NCI-H187 treated with DMSO at 0.1 percent for 48 hours (cell line): ENCODE measurements around the gene AGRN.
"Not testable (repeated sequence)": the region's sequence is repeated elsewhere in the genome, so short reads cannot be mapped to it uniquely, and the experiment has no call there.

ENCODE experiments used
- DNase-seq: peaks from one replicate; lab custom pipeline; 2025; lab: John Stamatoyannopoulos, UW

Gene AGRN

DNA sequence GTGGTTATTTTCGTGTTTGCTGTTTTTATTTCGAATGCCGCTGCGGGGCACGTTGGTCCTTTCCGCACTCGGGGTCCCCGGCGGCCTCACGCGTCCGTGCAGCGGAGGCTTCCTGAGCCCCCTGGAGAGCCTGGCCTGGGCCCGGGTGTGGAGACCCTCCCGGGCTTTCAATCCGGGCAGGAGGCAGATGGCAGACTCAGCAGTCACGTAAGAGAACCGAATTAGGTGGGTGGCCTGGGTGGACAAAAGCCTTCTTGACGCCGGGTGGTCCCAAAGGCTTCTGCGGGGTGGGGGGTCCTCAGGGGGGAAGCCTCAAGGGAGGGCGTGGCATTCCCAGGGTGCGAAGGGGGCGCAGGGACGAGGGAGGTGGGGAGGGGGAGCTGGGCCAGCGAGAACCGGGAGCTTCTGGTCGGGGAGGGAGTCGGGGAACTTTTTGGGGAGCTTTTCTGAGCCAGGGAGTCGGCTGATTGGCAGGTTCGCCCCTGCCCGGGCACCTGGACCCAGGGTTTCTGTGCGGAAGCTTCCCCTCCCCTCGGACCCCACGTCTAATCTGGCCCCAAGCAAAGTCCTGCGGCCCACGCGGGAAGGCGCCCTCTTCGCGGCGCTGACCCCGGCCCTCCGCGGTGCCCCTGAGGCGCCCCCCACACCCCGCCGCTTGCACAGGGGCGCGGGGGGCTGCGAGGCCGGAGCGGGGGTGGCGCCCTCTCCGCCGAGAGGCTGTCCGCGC is 18.7 kb upstream of the AGRN start:
- no peak for DNase-seq

DNA sequence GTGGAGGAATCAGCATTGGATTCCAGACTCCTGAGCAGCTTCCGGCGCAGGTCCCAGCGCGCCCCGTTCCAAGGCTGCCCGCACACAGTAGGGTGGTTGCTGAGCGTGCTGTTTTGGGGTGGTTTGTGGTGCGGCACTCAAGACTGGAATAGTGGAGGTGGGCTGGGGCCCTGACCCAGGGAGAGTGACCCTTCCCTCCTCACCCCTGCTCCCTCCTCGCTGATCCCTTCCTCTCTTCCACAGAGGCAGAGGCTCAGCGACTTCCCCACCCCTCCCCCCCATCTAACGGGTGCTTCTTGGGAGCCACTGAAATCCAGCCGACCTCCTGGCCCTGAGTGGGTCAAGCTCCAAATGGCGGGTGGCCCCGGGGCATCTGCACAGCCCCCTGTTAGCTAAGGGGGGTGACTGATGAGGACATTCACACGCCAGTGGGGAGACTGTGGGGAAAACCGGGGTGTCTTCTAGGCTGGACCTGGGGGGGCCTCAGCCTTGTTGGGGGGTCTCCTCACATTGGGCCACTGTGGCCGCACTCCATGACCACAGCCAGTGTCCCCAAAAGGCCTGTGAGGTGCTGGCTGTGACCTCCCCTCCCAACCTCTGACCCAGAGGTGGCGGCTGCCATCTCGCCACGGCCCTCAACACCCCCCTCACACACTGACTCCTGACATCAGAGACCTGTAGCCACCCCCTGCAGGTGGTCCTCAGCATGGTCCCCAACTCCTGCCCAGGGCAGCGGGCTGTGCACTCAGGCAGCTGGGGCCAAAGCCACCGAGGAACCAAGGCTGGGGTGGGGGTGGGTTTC is 16.1 kb upstream of the AGRN start:
- no peak for DNase-seq

DNA sequence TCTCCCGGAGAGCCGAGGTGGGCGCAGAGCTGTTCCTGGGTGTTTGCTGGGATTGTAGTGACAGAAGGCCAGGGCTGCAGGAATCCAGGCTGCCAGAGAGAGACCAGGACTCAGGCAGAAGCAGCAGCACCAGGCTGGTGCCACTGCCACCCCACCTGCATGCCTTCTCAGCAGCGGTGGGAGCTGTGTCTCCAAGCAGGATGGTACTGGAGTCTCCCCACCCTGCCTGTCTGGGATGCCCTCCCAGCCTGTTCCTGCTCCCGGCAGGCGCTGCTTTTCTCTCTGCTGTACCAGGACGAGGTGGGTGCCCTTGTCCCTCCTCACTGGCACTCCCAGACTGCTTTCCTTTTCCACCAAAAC is 15.5 kb upstream of the AGRN start:
- no peak for DNase-seq

DNA sequence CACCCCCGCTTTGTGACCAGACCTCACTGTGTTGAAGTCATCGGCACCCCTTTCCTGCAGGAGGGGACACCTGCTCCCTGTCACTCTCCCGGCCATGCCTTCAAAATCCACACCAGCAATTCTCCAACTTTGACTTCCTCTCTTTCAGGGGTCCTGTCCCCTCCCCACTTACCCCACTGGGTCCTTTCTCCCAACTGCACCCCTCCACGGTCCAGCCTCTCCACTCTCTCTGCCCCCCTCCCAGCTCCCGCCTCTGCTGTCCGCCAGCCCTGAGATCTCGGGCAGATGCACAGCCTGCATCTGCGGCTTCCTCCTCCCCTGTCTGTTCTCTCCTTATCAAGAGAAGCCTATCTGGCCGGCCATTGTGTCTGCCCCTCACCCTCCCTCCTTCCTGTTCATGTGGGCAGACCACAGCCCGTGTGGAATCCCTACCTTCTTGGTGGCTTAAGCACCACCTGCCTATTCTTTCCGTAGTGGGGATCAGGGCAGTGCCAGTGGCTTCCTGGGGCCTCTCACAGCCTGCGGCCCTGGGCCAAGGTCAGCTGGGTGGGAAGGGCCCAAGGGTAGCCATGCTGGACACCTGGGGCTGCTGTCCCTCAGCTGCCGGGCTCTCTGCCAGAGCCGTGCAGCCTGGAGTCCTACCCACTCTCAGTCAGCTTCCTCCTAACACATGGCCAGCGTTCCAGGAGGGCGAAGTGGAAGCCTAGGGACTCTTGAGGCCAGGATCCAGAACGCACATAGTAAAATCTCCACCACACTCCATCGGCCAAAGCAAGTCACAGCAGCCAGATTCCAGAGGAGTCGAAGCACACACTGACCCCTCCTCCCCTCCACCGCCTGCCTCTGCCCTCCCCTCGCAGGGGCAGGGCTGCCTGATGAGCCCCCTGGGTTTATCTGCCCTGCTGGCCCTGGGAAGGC is 14.9 kb upstream of the AGRN start:
- no peak for DNase-seq

DNA sequence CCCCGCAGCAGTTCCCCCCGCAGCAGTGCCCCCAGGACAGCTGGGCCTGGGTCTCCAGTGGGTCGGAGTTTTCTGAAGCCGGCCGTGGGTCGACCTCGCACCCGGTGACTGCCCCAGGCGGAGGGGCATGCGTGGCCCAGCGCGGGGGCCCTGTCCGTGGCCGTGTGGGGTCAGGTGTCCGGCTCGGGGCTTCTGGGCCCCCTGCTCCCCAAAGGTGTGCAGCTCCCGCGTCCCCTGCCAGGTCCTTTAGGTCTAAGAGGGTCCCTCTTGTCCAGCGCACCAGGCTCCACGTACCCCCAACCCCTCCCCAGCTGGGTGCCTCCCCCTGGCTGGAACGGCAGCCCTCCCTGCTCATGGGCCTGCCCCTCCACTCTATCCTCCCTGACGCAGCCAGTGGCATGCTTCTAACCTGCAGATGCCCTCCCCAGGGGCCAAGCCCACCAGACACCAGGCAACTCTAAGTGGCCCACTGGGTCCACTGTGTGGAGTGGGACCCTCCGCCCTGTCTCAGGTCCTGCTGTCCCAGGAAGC is 14.1 kb upstream of the AGRN start:
- no peak for DNase-seq

DNA sequence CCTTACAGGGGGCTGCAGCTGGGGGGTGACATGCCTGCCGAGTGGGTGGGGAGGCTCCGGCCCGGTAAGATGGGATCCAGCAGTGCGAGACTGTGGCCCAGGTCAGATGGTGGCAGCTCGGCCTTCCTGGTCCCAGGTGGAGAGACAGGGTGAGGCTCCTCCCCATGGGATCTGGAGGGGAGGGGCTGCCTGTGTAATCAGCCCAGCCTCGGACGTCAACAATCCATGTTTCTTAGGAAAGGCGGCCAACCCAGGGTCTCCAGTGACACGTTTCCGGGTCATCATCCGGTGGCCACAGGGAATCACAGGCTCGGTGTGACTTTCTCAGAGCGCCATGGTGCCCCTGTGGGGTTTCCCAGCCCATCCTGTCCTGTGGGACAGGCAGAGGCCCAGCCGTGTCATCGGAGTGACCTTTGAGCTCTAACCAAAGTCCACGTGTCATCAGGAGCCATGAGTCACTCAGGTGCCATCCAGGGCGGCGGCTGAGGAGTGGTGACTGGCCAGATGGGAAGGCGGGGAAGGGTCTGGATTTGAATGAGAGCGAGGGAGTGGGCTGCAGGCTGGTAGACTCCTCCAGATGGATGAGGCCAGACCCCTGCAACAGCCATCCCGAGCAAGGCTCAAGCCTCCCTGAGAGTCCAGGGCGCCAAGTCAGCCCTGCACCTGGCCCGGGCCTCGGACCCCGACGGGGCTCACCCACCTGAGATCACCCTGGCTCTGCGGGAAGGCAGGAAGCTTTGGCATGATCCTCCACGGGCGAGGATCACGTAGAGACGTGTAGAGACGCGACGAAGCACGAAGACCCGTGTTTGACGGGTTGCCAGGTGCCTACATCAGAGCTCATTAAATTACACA is 13.4 kb upstream of the AGRN start:
- no peak for DNase-seq

DNA sequence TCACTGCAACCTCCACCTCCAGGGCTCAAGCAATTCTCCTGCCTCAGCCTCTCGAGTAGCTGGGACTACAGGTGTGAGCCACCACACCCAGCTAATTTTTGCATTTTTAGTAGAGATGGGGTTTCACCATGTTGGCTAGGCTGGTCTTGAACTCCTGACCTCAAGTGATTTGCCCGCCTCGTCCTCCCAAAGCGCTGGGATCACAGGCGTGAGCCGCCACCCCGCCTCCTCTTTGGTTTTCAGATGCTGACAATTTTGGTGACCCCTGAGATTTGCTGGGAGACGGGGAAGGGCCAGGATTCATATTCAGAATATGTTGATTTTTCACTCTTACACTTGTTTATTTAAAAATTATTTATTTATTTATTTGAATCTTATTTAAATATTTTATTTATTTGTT is 9.8 kb upstream of the AGRN start:
- DNase-seq: not testable (repeated sequence)

DNA sequence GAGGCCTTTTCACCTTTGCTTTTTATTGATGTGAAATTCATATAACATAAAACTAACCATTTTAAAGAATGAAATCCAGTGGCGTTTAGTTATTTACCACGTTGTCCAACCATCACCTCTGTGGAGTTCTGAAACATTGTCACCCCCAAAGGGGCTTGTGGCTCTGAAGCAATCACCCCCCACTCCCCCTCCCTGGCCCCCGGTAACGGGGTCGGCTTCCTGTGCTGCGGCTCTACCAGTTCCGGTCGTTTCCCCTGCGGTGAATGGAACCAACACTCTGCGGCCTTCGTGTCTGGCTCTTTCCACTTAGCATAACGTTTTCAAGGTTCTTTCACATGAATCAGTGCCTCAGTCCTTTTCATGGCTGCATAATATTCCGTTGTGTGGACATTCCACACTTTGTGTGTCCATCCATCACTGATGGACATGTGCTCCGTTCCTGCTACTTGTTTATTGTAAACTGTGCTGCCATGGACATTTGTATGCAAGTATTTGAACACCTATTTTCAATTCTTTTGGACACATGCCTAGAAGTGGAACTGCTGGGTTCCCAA is 8.4 kb upstream of the AGRN start:
- DNase-seq: no peak

DNA sequence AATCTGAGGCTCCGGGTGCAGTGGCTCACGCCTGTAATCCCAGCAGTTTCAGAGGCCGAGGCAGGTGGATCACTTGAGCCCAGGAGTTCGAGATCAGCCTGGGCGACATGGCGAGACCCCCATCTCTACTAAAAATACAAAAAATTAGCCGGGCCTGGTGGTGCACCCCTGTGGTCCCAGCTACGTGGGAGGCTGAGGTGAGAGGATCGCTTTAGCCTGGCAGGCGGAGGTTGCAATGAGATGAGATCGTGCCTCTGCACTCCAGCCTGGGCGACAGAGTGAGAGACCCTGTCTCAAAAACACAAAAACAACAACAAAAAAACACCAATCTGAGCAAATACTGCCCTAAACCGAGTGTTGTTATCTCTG is 7.2 kb upstream of the AGRN start:
- not testable (repeated sequence) for DNase-seq

DNA sequence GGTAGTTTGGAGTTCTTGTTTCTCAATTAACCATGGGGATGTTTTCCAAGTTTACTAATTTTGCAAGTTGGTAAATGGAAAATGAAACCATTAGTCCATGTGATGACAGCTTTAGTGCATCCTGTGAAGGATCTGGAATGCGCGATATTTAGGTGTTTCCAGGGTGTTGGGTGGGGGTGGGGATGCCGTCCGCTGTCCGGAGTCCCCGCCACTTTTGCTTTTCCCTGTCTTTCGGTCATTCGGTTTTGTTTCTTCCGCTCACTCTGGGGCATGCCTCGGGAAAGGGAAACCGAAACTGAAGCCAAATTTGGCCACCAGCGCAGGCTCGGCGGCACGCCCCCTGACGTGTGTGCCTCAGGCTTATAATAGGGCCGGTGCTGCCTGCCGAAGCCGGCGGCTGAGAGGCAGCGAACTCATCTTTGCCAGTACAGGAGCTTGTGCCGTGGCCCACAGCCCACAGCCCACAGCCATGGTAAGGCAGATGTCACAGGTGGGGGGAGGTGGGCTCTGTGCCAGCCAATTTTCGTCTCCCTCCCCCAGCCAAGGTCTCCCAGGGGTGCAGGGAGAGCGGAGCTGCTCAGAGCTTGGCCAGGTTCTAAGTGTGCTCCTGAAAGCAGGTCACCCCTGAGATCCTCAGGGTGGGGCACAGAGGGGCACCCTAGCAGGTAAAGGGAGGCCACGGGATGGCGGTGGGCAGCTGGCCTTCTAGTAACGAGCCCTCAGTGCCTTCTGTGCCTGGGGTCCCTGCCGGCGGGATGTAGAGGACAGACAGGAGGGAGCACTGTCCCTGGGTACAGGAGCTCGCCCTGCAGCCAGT is 6.6 kb upstream of the AGRN start, which contains the start of gene ISG15:
TSS of gene ISG15 (plus strand) at position 393 of the 817 bp plus-strand sequence. CDS start at position 470, 77 bp downstream.
- DNase-seq: no peak

DNA sequence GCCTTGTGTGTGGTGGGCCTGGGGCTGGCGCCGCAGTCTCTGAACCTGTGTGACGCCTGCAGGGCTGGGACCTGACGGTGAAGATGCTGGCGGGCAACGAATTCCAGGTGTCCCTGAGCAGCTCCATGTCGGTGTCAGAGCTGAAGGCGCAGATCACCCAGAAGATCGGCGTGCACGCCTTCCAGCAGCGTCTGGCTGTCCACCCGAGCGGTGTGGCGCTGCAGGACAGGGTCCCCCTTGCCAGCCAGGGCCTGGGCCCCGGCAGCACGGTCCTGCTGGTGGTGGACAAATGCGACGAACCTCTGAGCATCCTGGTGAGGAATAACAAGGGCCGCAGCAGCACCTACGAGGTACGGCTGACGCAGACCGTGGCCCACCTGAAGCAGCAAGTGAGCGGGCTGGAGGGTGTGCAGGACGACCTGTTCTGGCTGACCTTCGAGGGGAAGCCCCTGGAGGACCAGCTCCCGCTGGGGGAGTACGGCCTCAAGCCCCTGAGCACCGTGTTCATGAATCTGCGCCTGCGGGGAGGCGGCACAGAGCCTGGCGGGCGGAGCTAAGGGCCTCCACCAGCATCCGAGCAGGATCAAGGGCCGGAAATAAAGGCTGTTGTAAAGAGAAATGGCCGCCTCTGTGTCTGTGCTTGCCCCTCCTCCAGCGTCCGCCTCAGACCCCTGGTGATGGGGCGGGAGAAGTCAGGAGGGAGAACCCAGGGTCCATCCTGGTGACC is 5.8 kb upstream of the AGRN start:
- DNase-seq: no peak

DNA sequence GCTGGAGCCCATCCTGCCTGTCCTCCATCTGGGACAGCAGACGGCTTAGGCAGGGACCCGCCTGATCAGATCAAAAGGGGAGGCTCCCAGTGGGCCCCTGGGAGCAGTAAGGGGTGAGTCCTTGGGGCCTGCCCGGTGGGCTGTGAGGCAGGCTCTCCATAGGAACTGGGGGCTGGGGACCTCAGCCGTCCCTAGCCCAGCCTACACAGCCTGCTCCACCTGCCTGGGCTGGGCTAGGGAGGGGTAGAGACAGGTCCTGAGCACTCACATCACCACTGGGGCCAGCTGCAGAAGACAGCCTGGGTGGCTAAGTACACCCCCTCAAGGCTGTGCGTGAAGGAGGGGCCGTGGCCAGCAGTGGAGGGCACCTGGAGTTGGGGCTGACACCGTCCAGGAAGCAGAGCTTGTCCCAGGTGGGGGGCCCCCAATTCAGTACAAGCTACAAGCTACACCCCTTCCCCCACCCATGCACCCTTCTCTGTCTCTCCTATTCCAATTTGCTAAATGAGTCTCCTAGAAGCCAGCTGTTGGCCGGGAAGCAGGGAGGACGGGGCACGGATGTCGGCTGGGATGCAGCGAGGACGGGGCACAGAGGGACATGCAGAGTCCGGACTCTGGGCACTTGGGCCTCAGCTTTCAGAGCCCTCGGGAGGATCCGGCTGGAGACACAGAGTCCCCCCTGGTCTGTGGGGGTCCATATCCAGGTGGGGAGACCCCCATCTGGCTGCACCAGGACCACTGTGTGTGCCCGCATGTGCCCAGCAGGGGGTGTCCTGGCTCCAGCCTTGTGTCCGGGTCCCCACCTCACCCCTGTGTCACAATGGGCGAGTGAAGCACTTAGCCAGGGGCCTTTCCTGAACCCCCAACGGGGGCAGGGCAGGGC is 4.9 kb upstream of the AGRN start:
- no peak for DNase-seq

DNA sequence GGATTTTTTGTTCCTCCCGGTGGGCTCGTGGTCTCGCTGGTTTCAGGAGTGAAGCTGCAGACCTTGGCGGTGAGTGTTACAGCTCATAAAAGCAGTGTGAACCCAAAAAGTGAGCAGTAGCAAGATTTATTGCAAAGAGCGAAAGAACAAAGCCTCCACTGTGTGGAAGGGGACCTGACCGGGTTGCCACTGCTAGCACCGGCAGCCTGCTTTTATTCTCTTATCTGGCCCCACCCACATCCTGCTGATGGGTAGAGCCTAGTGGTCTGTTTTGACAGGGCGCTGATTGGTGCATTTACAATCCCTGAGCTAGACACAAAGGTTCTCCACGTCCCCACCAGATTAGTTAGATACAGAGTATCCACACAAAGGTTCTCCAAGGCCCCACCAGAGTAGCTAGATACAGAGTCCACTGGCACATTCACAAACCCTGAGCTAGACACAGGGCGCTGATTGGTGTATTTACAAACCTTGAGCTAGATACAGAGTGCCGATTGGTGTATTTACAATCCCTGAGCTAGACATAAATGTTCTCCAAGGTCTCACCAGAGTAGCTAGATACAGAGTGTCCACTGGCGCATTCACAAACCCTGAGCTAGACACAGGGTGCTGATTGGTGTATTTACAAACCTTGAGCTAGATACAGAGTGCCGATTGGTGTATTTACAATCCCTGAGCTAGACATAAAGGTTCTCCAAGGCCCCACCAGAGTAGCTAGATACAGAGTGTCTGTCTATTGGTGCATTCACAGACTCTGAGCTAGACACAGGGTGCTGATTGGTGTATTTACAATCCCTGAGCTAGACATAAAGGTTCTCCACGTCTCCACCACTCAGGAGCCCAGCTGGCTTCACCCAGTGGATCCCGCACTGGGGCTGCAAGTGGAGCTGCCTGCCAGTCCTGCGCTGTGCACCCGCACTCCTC is 2.3 kb upstream of the AGRN start:
- not testable (repeated sequence) for DNase-seq

DNA sequence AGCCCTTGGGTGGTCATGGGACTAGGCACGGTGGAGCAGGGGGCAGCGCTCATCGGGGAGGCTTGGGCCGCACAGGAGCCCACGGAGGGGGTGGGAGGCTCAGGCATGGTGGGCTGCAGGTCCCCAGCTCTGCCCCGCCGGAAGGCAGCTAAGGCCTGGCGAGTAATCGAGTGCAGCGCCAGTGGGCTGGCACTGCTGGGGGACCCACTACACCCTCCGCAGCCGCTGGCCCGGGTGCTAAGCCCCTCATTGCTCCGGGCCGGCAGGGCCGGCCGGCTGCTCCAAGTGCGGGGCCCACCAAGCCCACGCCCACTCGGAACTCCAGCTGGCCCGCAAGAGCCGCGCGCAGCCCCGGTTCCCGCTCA is 1.6 kb upstream of the AGRN start:
- DNase-seq: not testable (repeated sequence)

DNA sequence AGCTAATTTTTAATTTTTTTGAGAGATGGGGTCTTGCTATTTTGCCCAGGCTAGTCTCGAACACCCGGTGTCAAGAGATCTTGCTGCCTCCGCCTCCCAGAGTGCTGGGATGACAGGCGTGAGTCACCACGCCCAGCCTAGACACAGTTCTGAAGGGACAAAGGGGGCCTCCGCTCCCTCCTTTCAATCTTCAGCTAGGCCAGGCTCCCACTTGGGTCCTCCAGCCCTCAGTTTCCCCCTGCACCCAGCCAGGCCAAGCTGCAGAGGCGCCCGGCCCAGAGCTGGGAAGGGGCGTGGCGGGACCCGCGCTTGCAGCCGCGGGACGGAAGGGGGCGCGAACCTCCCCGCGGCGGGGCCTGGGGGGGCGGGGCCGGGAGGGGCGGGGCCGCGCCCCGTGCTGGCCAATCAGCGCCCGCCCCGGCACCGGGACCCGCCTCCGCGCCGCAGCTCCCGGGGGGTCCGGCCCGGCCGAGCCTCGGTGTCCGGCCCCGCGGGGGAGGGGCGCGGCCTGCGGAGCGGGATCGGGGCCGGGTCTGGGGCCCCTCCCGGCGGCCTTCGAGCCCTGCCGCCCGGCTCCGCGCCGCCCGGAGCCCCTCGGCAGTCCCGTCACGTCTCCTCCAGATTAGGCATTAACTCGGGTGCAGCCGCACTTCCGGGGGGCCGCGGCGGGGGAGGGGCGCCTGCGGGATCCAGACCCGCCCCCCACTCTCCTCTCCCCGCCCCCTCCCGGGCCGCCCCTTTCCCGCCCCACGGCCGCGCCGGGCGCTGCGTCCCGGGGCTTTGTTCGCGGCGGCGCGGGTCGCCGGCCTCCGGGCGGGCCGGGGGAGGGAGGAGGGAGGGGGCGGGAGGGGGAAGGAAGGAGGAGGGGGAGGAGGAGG is 559 bp upstream of the AGRN start:
- DNase-seq: no peak

DNA sequence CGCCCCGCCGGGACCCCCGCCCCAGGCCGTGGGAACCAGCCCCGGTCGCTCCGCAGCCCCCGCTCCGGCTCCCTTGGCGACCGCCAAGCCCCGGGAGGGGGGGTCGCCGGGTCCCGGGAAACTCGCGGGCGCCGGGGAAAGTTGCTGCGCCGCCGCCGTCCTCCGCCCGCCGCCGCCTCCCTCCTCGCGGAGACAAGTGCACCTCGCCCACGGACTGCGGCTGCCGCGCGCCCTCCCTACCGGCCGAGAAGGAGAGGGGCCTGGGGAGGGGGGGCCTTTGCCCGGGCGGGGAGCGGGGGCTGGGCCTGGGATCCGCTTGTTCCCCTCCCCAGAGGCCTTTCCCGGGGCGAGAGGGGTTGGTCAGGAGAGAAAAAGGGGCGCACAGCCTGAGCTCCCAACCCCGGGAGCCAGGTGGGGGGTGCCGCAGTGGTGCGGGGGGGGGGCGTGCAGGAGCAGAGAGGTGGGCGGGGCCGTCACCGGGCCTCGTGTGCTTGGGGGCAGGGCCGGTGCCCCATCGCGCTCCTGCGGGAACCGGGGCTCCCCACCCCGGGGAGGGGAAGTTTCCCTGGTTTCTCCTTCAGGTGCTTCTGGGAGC is 592 bp downstream of the AGRN start:
- no peak for DNase-seq
